EH (cell line): Measurements from ENCODE around the gene USHBP1.
"Not testable (repeated sequence)": the region's sequence is repeated elsewhere in the genome, so short reads cannot be mapped to it uniquely, and the experiment has no call there.

Experiments
- DNase-seq: peaks from one replicate; pipeline ENCODE4 v3.0.0-alpha.2; 2015; ENCODE audit warnings: low read depth

USHBP1 gene

GRCh38 chr19:17264641-17264979, at the start of gene USHBP1:
Gene USHBP1, minus strand, starts transcription at chr19:17264745. Its CDS starts 446 bp downstream, at chr19:17264299.
- no peak for DNase-seq

- DNase-seq, result no peak
These were observed 49.6 kb upstream of the USHBP1 start for GRCh38 chr19:17314007-17314593.

- no peak for DNase-seq
These were observed 47.9 kb upstream of the USHBP1 start for GRCh38 chr19:17312189-17313113.

GRCh38 chr19:17311455-17312188, 47.1 kb upstream of the USHBP1 start:
- peak; percentile 87 for DNase-seq

- DNase-seq, result no peak
These were observed 45.5 kb upstream of the USHBP1 start for GRCh38 chr19:17309965-17310461.

GRCh38 chr19:17309198-17309964, 44.8 kb upstream of the USHBP1 start, which contains the start of gene DDA1:
Gene DDA1, plus strand, starts transcription at chr19:17309563. Its CDS starts 92 bp downstream, at chr19:17309655.
- DNase-seq, result peak; percentile 100

GRCh38 chr19:17307876-17308377, 43.4 kb upstream of the USHBP1 start:
- no peak for DNase-seq

- no peak for DNase-seq
These were observed 41.8 kb upstream of the USHBP1 start for GRCh38 chr19:17306285-17306714.

- peak; percentile 99 for DNase-seq
These were observed 41.2 kb upstream of the USHBP1 start, which contains the start of gene MRPL34 for GRCh38 chr19:17305517-17306284. Gene MRPL34, plus strand, starts transcription at chr19:17305872. Its CDS starts 21 bp downstream, at chr19:17305893.

GRCh38 chr19:17305216-17305516, 40.6 kb upstream of the USHBP1 start:
- DNase-seq, result no peak

DNA sequence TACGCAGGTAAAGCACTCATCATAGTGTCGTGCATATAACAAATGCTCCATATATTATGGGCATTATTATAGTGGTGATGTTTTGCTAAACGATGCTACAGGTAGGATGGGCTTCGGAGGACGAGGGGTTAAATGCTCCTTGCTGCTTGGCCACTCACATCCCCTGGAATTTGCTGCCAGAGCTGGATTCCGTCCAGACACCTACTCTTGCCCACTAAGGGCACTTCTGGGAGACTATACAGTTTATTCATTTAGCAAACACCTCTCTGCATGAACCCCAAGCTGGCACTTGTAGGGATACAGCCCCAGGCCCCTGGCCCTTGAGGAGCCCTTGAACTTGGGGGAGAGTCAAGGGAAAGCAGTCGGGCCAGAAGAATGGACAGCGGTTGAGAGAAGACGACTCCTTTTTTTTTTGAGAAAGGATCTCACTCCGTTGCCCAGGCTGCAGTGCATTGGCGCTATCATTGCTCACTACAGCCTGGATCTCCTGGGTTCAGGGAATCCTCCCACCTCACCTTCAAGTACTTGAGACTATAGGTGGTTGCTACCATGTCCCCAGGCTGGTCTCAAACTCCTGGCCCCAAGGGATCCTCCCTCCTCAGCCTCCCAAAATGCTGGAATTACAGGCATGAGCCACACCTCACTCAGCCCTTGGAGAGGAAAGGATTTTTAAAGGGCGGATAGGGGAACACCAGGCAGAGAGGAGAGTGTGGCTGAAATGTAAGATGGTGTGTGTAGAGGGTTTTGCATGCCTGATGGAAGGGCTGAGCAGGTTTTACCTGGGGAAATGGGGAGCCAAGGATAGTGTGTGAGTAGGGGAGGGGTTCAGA, 40.1 kb upstream of the USHBP1 start:
- DNase-seq, result no peak

- no peak for DNase-seq
These were observed 39.4 kb upstream of the USHBP1 start for GRCh38 chr19:17303940-17304267.

GRCh38 chr19:17303167-17303939, 38.8 kb upstream of the USHBP1 start, which contains the start of gene ABHD8:
Gene ABHD8, minus strand, starts transcription at chr19:17303425. Its CDS starts 1,809 bp downstream, at chr19:17301616.
- peak; percentile 92 for DNase-seq

GRCh38 chr19:17302391-17303166, 38.0 kb upstream of the USHBP1 start:
- DNase-seq, result no peak

DNA sequence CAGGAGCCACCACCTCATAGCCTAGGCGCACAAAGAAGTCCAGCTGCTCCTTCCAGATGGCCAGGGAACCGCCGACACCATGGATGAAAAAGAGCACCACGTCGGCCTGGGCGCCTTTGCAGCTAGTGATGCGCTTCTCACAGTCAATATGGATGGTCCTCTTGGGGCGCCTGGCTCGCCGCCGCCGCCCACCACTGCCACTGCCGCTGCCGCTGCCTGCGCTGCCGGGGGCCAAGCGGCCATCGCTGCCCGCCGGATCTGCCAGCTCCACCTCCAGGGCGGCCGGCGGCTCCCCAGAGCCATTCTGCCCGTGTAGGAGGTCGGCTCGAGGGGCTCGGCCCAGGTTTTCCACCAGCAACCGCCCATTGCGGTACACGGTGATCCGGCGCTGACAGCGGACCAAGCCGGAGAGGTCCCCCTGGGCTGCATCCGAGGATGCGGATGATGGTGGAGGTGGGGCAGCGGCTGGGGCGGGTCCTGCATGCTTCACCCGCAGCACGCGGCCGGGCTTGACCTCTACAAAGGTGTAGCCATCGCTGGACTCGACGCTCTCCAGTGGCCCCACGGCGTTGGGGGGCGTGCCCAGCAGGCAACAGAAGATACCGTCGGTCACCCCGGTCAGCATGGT, 36.6 kb upstream of the USHBP1 start:
- no peak for DNase-seq

- DNase-seq, result peak; percentile 23
These were observed 32.4 kb upstream of the USHBP1 start for GRCh38 chr19:17296976-17297375.

DNA sequence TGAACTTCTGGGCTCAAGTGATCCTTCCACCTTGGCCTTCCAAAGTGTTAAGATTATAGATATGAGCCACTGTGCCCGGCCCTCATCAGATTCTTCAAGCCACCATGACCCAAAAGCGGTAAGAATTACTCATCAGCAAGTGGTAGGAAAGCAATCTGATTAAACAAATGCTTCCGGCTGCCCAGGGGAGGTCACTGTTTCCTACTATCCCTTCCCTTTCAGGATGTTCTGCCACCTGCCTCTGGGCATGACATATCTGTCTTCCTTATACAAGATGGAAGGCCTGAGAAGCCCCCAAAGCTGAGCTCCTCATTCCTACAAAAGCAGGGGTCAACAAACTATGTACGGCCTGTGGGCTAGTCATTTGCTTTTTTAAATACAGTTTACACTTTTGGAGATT, 31.7 kb upstream of the USHBP1 start:
- peak; percentile 63 for DNase-seq

DNA sequence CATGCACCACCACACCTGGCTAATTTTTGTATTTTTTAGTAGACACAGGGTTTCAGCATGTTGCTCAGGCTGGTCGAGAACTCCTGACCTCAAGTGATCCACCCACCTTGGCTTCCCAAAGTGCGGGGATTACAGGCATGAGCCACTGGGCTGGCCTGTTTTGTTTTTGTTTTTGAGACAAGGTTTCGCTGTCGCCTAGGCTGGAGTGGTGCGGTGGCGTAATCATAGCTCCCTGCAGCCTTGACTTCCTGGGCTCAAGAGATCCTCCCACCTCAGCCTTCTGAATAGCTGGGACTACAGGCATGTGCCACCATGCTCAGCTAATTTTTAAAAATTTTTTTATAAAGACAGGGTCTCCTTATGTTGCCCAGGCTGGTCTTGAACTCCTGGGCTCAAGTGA, 31.0 kb upstream of the USHBP1 start:
- DNase-seq, result not testable (repeated sequence)
